Activated CD4-positive, alpha-beta T cell treated with anti-CD3 and anti-CD28 coated beads for 36 hours (primary cell): ENCODE measurements around the gene ANGPTL2. TPM values are rescaled to one million over a fixed set of nuclear protein-coding genes. Genes with fewer than 3 reads are reported as not detected.

Experiments
- ATAC-seq: fragments of 200-7000 bp; cut with Tn5 transposase; one replicate; pipeline ENCODE4 v1.10.0; 2021; ENCODE audit warnings: mild to moderate bottlenecking, moderate library complexity
- CTCF ChIA-PET: fragments of 350-600 bp; sonication (Branson Sonifier 250); formaldehyde crosslinking; loops from one replicate; lab custom pipeline; 2021; ENCODE audit warnings: antibody characterized with exemption; lab: Charles Lee
- POLR2A ChIA-PET: fragments of 350-600 bp; sonication (Branson Sonifier 250); formaldehyde crosslinking; loops from one replicate; lab custom pipeline; 2021; ENCODE audit warnings: antibody characterized with exemption, inconsistent platforms; lab: Charles Lee
- DNase-seq: peaks from one replicate; pipeline ENCODE4 v3.0.0-alpha.2; 2020
- H3K27ac Mint-ChIP-seq: one replicate; pipeline ENCODE4 v1.8.0; 2021; ENCODE audit warnings: mixed read lengths
- H3K27me3 Mint-ChIP-seq: one replicate; pipeline ENCODE4 v1.8.0; 2021; ENCODE audit warnings: mixed read lengths
- H3K36me3 Mint-ChIP-seq: one replicate; pipeline ENCODE4 v1.8.0; 2021; ENCODE audit warnings: low read depth, mixed read lengths
- H3K4me1 Mint-ChIP-seq: one replicate; pipeline ENCODE4 v1.8.0; 2021; ENCODE audit warnings: mixed read lengths
- H3K4me3 Mint-ChIP-seq: one replicate; pipeline ENCODE4 v1.8.0; 2021; ENCODE audit warnings: mild to moderate bottlenecking, moderate library complexity, mixed read lengths
- H3K9me3 Mint-ChIP-seq: one replicate; pipeline ENCODE4 v1.8.0; 2021; ENCODE audit warnings: low read depth, mixed read lengths
- intact Hi-C, 2 experiments: fragments of 100-400 bp; cut with DNase I in 1 of 2; cut with micrococcal nuclease in 1 of 2; formaldehyde crosslinking; loops; one replicate each; pipeline versions ENCODE4 v1.14.2 to v1.15.1; 2022 to 2024; cut with DNase I, micrococcal nuclease
- total RNA-seq, 2 experiments: library from RNA; stranded (reverse); gene quantifications; one replicate each; pipeline ENCODE4 v1.2.3, GENCODE V29; 2021

The ANGPTL2 gene
- total RNA-seq, 2 experiments from 2014 or later, result not detected

DNA sequence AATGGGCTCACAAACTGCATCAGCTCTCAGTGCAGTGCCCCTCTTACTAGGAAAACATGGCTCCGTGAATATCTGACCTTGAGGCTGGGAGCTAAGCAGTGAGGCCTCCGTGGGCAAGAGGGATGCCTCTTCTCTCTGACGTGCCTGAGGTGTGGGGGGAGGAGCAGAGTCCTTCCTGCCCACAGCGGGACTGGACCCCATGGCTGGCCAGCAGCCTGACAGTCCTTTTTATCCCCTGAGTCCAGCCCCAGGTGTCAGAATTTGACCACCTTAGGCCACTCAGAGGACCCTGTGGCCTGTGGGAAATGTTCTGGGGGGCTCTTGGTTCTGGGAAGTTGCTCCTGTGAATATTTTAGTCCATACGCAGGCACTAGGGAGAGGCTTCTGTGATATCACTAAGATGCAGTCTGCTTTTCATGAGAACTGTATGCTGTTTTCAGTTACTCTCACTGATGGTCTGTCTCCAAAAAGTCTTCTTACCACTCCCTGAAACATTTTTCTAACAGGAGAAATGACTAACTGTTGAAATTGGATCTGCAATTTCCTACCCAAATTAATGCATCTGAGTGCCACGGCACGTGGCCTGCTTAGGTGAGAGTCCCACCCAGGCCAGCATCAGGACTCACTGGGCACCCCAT lies 23.4 kb downstream of the ANGPTL2 start:
- intact Hi-C loops, result no loop called here
- Mint-ChIP-seq H3K27me3 (no peaks in the 10 kb centered on the region), H3K9me3 (no peaks in the 10 kb centered on the region), H3K4me3 (no peak overlapping the region), H3K27ac (no peak overlapping the region), H3K4me1 (no peaks in the 10 kb centered on the region), H3K36me3 (no peaks in the 10 kb centered on the region)
- DNase-seq, result no peak
- ChIA-PET POLR2A (interaction anchor here (0.5 kb wide), 1 partner anchor 15 kb away, joined by 3 read pairs; no protein-coding TSS in a partner anchor), CTCF (interaction anchor here (0.6 kb wide), 1 partner anchor 335 kb away, joined by 3 read pairs; no protein-coding TSS in a partner anchor)
- no peak for ATAC-seq

DNA sequence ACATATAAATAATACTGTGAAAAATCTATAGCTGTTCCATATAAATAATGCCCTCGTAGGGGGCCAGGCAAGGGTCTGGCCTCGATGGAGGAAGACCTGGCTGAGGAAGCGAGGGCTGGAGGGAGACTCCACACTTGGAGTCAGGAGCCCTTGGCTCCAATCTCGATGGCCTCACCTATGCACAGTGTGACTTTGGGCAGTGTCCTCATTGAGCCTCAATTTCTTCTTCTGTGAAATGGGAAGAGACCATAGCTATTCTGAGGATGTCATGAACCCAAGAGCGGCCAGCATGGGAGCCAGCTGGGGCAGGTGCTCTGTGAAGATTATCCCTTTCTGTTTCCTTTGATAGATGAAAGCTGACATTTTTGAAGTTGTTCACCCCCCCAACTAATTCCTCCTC lies 24.8 kb downstream of the ANGPTL2 start:
- ATAC-seq, result no peak
- intact Hi-C loops, result no loop called here
- Mint-ChIP-seq H3K4me1 (no peaks in the 10 kb centered on the region), H3K27ac (no peak overlapping the region), H3K36me3 (no peaks in the 10 kb centered on the region), H3K9me3 (no peaks in the 10 kb centered on the region), H3K4me3 (no peak overlapping the region), H3K27me3 (no peaks in the 10 kb centered on the region)
- DNase-seq, result no peak
- ChIA-PET CTCF (interaction anchor here (0.5 kb wide), 1 partner anchor 272 kb away, joined by 3 read pairs; no protein-coding TSS in a partner anchor), POLR2A (no interaction called here)

DNA sequence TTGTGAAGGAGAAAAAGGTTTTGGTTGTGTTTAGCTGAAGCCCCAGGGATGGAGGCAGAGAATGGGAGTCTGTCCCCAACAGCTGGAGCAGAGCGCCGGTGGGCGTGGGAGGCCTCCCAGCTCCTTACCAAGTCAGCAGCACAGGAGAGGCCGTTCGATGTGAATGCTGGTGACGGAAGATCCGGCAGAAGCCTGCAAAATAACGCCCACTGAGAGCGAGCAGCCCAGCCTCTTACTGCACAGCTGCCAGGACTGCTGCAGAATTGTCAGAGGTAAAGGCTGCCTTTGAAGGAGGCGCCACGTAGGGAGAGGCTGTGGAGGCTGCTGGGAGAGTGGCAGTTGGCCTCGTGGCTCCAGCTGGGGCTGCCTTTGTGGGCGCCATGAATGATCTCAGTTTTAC lies 26.2 kb downstream of the ANGPTL2 start:
- Mint-ChIP-seq H3K4me1 (no peaks in the 10 kb centered on the region), H3K27me3 (no peaks in the 10 kb centered on the region), H3K36me3 (no peaks in the 10 kb centered on the region), H3K9me3 (no peaks in the 10 kb centered on the region), H3K4me3 (no peak overlapping the region), H3K27ac (no peak overlapping the region)
- intact Hi-C loops, result no loop called here
- ChIA-PET POLR2A (no interaction called here), CTCF (interaction anchor here (0.7 kb wide), 1 partner anchor 67 kb away, joined by 4 read pairs; no protein-coding TSS in a partner anchor)
- no peak for ATAC-seq
- no peak for DNase-seq

DNA sequence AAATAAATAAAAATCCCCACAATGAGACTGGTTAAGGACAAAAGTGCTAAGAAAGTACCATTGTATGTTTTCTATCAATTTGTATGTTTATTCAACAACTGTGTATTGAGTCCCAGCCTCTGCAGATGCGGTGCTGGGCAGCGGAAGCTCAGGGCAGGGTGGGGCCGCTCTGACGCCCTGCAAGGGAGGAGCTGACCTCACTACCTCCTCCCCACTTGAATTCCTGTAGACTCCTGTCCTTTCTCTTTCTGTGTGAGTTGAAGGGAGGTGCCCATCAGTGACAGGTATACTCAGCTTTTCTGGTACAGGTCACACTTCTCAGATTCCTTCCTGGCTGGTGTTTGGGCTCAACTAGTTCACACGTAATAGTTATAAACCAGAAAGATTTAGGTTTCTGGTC lies 27.0 kb downstream of the ANGPTL2 start:
- ATAC-seq (no peak), DNase-seq (no peak)
- POLR2A ChIA-PET, result no interaction called here
- Mint-ChIP-seq H3K27me3 (no peaks in the 10 kb centered on the region), H3K27ac (no peak overlapping the region), H3K4me1 (no peaks in the 10 kb centered on the region), H3K36me3 (no peaks in the 10 kb centered on the region), H3K9me3 (no peaks in the 10 kb centered on the region), H3K4me3 (no peak overlapping the region)
- CTCF ChIA-PET, result interaction anchor here (0.7 kb wide), 1 partner anchor 57 kb away, joined by 3 read pairs; no protein-coding TSS in a partner anchor
- intact Hi-C loops, result no loop called here

DNA sequence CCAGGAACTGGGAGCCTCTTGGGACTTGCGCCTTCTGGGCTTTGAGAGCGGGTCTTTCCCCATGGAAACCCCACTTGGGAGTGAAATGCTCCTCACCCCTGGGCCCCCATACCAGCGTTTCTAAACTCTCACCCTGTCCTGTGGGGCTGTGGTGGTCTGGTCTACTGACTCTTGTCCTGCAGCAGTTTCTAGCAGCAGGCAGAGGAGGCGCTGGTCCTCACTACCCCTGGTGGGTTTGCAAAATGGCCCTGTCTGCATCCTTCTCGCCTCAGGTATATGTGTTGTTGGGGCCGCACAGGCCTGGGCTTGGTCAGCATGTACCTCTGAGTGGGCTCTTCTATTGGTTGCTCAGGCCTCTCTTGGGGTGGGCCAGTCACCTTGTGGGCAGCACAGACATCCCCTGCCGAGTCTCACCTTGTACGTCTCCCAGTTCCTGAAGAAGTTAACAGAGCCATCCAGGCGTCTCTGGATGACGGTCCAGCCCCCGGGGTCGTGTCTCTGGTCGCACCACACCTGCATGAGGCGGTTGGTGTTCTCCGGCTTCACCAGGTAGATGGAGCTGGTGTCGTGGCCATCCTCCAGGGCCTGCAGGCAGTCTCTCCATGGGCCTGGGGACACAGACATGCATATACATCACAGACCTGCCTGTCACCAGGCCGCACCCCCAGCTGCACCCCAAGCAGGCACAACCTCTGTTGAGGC lies 29.0 kb downstream of the ANGPTL2 start:
- H3K4me3 Mint-ChIP-seq, result no peak overlapping the region
- ChIA-PET POLR2A (no interaction called here), CTCF (no interaction called here)
- no peak overlapping the region for H3K27ac Mint-ChIP-seq
- DNase-seq (no peak), ATAC-seq (no peak)
- intact Hi-C loops, result no loop called here
- no peaks in the 10 kb centered on the region for H3K9me3 Mint-ChIP-seq
- no peaks in the 10 kb centered on the region for H3K36me3 Mint-ChIP-seq
- no peaks in the 10 kb centered on the region for H3K27me3 Mint-ChIP-seq
- H3K4me1 Mint-ChIP-seq, result no peaks in the 10 kb centered on the region

DNA sequence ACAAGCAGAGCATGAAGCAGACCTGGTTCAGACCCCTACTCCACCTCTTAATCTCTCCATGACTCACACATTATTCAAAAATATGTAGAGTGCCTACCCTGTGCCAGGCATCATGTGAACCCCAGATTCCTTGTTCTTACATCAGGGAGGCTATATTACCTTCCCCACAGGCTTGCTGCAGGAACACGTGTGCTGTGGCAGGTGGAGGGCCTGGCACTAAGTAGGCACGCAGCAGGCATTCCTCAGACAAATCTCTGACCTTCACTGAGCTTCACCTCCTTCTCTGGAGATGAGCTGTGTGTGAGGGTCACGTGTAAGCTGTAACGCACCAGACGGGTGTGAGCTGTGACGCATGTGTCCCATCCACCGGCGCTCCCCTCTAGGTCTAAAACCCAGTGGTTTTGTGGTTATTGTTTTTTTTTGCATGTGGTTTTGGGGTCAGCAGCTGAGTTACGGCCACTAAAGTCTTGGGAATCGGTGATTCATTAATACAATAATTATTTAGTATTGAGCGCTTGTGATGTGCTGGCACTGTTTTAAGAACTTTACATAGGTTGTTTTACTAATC lies 30.3 kb downstream of the ANGPTL2 start:
- Mint-ChIP-seq H3K4me3 (no peak overlapping the region), H3K27me3 (no peaks in the 10 kb centered on the region), H3K4me1 (no peaks in the 10 kb centered on the region), H3K9me3 (no peaks in the 10 kb centered on the region), H3K27ac (no peak overlapping the region), H3K36me3 (no peaks in the 10 kb centered on the region)
- intact Hi-C loops, result no loop called here
- ATAC-seq, result no peak
- CTCF ChIA-PET, result no interaction called here
- no peak for DNase-seq
- POLR2A ChIA-PET, result no interaction called here

DNA sequence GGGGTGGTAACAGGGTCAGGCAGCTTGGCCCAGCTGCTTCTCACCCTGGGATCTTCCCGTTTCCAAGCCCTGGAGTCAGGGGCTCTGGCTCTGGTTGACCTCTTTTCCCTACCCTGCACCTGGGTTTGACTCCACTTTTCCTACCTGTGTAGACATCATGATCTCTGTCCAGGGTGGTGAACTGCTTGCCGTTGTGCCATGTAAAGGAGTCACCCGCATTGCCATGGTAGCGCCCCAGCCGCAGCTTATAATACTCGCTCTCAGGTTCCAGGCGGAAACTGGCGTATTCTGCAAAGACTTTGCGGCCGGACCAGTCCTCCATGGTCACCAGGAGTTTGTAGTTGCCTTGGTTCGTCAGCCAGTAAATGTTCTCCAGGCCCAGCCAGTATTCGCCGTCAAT lies 30.9 kb downstream of the ANGPTL2 start:
- POLR2A ChIA-PET, result no interaction called here
- CTCF ChIA-PET, result interaction anchor here (0.7 to 0.8 kb wide), 2 partner anchors 34 to 478 kb away, joined by 4 to 6 read pairs; partner anchors contain the start of gene LMX1B
- no peak for ATAC-seq

DNA sequence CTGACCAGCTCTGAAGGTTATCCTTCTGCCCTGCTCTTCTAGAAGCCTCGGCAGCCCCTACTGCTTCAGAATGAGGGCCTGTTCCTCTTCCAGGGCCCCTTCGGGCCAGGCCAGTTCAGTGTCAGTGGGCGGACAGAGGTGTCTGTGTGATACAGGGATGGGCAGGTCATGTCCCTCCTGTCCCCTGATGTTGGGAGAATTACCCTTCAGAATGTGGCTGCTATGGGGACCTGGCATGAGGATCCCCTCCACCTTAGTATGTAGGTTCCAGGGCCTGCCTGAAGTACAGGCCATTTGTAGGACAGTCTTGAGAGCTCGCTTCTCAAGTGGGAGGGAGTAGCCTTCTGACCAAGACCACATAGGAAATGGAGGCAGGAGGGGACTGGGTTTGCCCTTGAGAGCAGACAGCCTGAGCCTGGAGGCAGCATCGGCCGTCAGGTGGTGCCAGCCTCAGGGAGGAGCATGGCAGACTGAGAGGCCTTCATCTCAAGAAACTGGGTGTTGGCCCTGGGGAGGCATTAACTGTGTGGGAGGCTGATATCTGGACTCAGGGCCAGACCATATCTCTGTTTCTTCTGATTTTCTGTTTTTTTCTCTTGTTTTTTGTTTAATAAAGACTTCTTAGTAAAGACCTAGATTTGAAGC lies 32.0 kb downstream of the ANGPTL2 start:
- Mint-ChIP-seq H3K4me3 (no peak overlapping the region), H3K27me3 (peaks cover 8% of the 10 kb centered on the region), H3K9me3 (no peaks in the 10 kb centered on the region), H3K36me3 (no peaks in the 10 kb centered on the region), H3K27ac (no peak overlapping the region), H3K4me1 (no peaks in the 10 kb centered on the region)
- ATAC-seq, result no peak
- CTCF ChIA-PET, result interaction anchor here (0.8 kb wide), 1 partner anchor 477 kb away, joined by 6 read pairs; the partner anchor contains the start of gene LMX1B
- intact Hi-C loops, result no loop called here
- DNase-seq, result no peak
- POLR2A ChIA-PET, result interaction anchor here (0.6 kb wide), 1 partner anchor 44 kb away, joined by 7 read pairs; no protein-coding TSS in a partner anchor

More for the DNA sequence above, 30.9 kb downstream of the ANGPTL2 start:
- DNase-seq, result no peak
- intact Hi-C loops, result no loop called here
- Mint-ChIP-seq H3K4me1 (no peaks in the 10 kb centered on the region), H3K27ac (no peak overlapping the region), H3K4me3 (no peak overlapping the region), H3K36me3 (no peaks in the 10 kb centered on the region), H3K27me3 (peaks cover 3% of the 10 kb centered on the region), H3K9me3 (no peaks in the 10 kb centered on the region)

DNA sequence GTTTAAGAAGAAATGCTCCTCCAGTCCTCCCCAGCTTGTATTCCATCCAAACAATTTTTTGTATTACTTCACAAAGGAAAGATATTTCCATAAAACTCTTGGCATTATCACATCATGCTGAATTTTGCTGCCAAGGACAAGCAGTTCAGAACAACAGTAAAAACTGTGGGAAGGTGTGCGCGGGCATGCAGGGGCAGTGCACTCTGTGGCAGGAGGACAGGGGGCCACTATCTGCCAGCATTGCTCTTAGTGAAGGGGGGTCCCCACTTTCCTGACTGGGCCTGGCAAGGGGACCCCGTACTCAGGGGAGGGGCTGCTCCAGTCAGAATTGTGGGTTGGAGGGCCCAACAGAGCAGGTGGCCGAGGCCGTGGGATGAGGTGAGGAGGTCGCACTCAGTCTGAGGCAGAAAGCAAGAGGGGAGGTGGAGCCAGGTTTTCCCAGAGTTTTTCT lies 32.8 kb downstream of the ANGPTL2 start:
- Mint-ChIP-seq H3K9me3 (no peaks in the 10 kb centered on the region), H3K27ac (no peak overlapping the region), H3K4me3 (no peak overlapping the region), H3K4me1 (peaks cover 5% of the 10 kb centered on the region), H3K36me3 (no peaks in the 10 kb centered on the region), H3K27me3 (peaks cover 9% of the 10 kb centered on the region)
- ChIA-PET POLR2A (no interaction called here), CTCF (no interaction called here)
- DNase-seq, result no peak
- intact Hi-C loops, result no loop called here
- no peak for ATAC-seq

DNA sequence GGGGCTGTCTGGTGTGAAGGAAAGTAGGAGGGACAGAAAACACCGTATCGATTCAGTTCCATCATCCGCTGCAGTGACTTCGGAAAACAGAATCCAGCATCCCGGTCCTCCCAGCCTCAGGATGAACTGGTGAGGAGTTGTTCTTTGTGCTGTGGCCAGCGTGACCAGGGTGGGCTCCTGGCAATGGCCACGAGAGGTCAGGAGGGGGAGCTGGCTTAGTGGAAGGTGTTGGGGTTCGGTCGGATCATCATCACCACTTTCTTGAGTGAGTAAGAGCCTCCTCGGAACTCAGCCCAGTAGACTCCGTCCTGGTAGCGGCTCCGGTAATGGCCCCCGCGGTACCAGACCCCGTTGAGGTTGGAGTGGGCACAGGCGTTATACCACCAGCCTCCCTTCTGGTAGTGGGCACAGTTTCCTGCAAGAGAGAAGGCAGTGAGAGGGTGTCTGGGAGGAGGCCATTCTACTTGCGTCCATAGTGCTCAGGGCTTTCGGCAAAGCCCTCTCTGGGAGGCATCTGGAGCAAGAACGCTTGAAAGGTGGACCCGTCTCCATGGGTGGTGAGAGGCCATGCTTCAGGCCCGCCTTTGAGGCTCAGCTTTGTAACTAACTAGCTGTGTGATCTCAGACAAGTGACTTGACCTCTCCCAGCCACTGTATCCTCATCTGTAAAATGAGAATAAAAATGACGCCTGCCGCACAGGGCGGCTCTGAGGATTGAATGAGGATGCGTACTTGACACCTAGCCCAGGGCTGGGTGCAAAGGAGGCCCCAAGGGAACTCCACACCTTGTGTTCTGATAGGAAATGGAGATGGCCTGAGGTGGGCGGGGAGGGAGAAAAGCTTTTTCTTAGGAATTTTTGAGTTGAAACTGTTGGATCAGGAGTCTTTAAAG lies 33.5 kb downstream of the ANGPTL2 start:
- Mint-ChIP-seq H3K27me3 (peaks cover 9% of the 10 kb centered on the region), H3K9me3 (no peaks in the 10 kb centered on the region), H3K36me3 (no peaks in the 10 kb centered on the region), H3K4me1 (peaks cover 9% of the 10 kb centered on the region), H3K4me3 (no peak overlapping the region), H3K27ac (no peak overlapping the region)
- intact Hi-C loops, result no loop called here
- ChIA-PET POLR2A (no interaction called here), CTCF (no interaction called here)
- no peak for ATAC-seq
- no peak for DNase-seq
